Parathyroid adenoma (tissue), 2 donors: Measurements from ENCODE around the gene PRKCE.
A peak's percentile ranks its signal among the peaks of the same experiment; 100 is the strongest.

Source experiments
- H2AFZ ChIP-seq: fragments of 300-600 bp; sonication (generic); one replicate; pipeline ENCODE4 v1.7.0; 2017; ENCODE audit warnings: antibody characterized with exemption, mild to moderate bottlenecking
- H3K27ac ChIP-seq: fragments of 300-600 bp; sonication (generic); one replicate; pipeline ENCODE4 v1.7.0; 2017
- H3K27me3 ChIP-seq: fragments of 300-600 bp; sonication (generic); one replicate; pipeline ENCODE4 v1.7.0; 2017; ENCODE audit warnings: low read length; ENCODE audit not compliant: control insufficient read depth, insufficient read depth
- H3K36me3 ChIP-seq: fragments of 300-600 bp; sonication (generic); one replicate; pipeline ENCODE4 v1.7.0; 2017; ENCODE audit warnings: low read length; ENCODE audit not compliant: control insufficient read depth, insufficient read depth
- H3K4me1 ChIP-seq: fragments of 300-600 bp; sonication (generic); one replicate; pipeline ENCODE4 v1.7.0; 2017; ENCODE audit warnings: control low read depth
- H3K4me2 ChIP-seq: fragments of 300-600 bp; sonication (generic); one replicate; pipeline ENCODE4 v1.7.0; 2017; ENCODE audit warnings: low read length
- H3K4me3 ChIP-seq: fragments of 300-600 bp; sonication (generic); one replicate; pipeline ENCODE4 v1.7.0; 2017; ENCODE audit warnings: low read depth, low read length
- H3K79me2 ChIP-seq: fragments of 300-600 bp; sonication (generic); one replicate; pipeline ENCODE4 v1.7.0; 2017; ENCODE audit warnings: control low read depth
- H3K9ac ChIP-seq: fragments of 300-600 bp; sonication (generic); one replicate; pipeline ENCODE4 v1.7.0; 2017; ENCODE audit warnings: mild to moderate bottlenecking
- H3K9me3 ChIP-seq: fragments of 300-600 bp; sonication (generic); one replicate; pipeline ENCODE4 v1.7.0; 2017; ENCODE audit warnings: low read length; ENCODE audit not compliant: control insufficient read depth
- CTCF ChIP-seq: fragments of 300-600 bp; sonication (generic); IDR thresholded peaks from one replicate; pipeline ENCODE4 v1.7.0; 2017; ENCODE audit warnings: antibody characterized with exemption, mild to moderate bottlenecking
- donor health status: primary hyperparathyroidism.

The PRKCE gene

DNA sequence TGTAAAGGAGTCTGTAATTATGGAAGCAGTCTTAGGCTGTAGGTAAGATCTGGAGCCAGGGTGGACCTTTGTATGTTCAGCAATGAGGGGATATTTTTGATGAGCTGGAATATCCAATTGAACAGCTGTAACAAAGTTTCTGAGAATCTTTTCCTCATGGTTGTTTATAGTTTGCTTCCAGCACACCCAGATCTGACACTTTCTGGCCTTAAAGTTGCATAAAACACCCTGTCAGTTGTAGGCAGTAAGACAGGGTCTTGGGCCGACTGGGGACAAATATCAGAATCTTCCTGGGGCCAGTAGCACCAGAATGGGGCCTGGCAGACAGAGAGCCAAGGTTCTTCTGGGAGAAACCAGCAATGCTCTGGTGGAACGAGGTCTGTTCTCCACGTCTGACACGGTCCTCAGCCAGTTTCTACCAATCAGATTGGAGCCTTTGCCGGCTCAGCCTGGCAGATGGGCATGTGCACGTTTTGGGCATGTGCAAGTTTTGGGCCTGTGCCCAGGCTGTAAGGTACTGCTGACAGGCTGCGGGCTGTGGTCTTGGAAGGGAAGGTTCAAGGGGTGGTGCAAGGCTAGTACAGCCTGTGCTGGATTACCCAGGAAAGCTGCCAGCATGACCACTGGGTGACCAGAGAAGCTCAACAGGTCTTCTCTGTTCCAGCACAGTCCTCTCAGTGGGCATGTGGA, 89.8 kb downstream of the PRKCE start:
- no peaks in the 10 kb centered on the region for H3K36me3 ChIP-seq
- H3K9ac ChIP-seq, result no peak overlapping the region
- H3K27ac ChIP-seq, result no peak overlapping the region
- no peaks in the 10 kb centered on the region for H3K9me3 ChIP-seq
- H3K4me2 ChIP-seq, result no peak overlapping the region
- H3K4me1 ChIP-seq, result peaks cover 17% of the 10 kb centered on the region
- TF ChIP-seq CTCF, result no peak
- H3K79me2 ChIP-seq, result peaks cover 44% of the 10 kb centered on the region
- H3K4me3 ChIP-seq, result no peak overlapping the region
- no peak overlapping the region for H2AFZ ChIP-seq
- no peaks in the 10 kb centered on the region for H3K27me3 ChIP-seq

DNA sequence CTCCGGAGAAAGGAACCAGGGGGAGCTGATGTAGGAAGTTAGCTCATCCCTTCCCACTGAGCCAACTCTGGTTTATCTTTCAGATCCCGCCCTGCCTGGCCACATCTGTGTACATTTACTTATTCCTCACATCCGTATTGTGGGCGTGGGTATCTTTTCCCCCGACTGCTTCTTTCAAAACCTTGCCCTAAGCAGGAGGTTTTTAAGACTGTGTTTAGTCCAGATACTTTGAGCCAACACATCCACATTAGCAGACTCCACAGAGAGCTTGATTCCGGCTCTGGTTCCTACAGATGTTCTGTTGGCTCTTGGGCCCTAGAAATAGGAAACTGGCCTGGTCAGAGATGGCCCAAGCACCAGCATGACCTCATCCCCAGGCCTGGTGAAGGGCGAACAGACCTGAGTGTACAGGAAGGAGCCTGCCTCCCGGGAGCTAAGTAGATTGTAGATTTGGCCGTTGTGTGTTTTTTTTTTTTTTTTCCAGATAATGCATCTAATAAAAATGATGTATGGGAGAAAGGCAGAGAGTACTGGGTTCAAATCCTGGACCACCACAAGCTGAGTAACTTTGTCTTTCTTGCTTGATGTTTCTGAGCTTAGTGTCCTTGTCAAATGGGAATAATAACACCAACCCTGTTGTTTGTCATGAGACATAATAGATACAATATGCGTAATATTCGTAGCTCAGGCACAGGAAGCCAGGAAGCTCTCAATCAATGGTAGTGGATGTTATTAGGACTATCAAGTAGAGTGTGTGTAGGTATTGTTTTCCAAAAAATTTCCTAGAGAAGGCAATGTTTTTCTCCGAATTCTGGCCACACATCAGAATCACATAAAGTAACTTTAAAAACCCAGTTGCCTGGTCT, 92.3 kb downstream of the PRKCE start:
- no peak overlapping the region for H3K9ac ChIP-seq
- no peaks in the 10 kb centered on the region for H3K36me3 ChIP-seq
- peaks cover 25% of the 10 kb centered on the region for H3K4me1 ChIP-seq
- no peak overlapping the region for H3K4me2 ChIP-seq
- H3K79me2 ChIP-seq, result peaks cover 42% of the 10 kb centered on the region
- H3K27ac ChIP-seq, result peak overlapping the region; percentile 25
- TF ChIP-seq CTCF, result no peak
- H3K27me3 ChIP-seq, result no peaks in the 10 kb centered on the region
- H3K9me3 ChIP-seq, result no peaks in the 10 kb centered on the region
- H2AFZ ChIP-seq, result no peak overlapping the region
- H3K4me3 ChIP-seq, result no peak overlapping the region

- Histone ChIP-seq H3K4me1 (peaks cover 25% of the 10 kb centered on the region), H3K36me3 (no peaks in the 10 kb centered on the region), H3K4me2 (peak overlapping the region; percentile 16), H3K79me2 (peaks cover 38% of the 10 kb centered on the region), H3K9ac (no peak overlapping the region), H3K27ac (peak overlapping the region; percentile 48), H3K27me3 (no peaks in the 10 kb centered on the region), H3K9me3 (no peaks in the 10 kb centered on the region), H3K4me3 (no peak overlapping the region), H2AFZ (peak overlapping the region; percentile 31)
- no peak for TF ChIP-seq CTCF
Measured at GRCh38 chr2:45745231-45745630, 93.8 kb downstream of the PRKCE start.

DNA sequence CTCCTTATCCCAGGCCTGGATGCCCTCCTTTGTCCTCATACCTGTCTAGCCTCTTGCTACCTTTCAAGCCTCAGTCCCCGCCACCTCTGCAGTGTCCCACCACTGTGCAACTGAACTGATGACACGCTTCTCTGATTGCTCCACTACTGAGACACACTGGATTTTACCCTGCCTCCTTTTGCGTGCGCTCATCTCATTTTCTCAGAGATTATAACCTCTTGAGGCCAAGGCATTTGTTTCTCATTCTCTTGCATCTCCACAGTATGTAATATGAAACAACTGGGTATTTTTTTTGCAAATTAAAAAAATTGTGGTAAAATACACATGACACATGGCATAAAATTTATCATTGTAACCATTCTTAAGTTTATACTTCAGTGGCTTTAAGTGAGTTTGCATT, 95.4 kb downstream of the PRKCE start:
- no peak for TF ChIP-seq CTCF
- Histone ChIP-seq H3K27me3 (no peaks in the 10 kb centered on the region), H3K9ac (no peak overlapping the region), H3K4me2 (no peak overlapping the region), H2AFZ (no peak overlapping the region), H3K79me2 (peaks cover 40% of the 10 kb centered on the region), H3K27ac (no peak overlapping the region), H3K4me1 (peaks cover 23% of the 10 kb centered on the region), H3K36me3 (no peaks in the 10 kb centered on the region), H3K4me3 (no peak overlapping the region), H3K9me3 (no peaks in the 10 kb centered on the region)
